Thyroid gland (tissue), 4 donors: ENCODE measurements around the gene FAM3D.

Experiments
- POLR2A ChIP-seq, 2 donors: fragments of 450-650 bp; IDR thresholded peaks; one replicate each; pipeline ENCODE4 v1.6.1; 2017; ENCODE audit warnings: antibody characterized with exemption in 2 of 2, mild to moderate bottlenecking in 2 of 2, moderate library complexity in 1 of 2
- TF ChIP-seq, protein P1 (sequence below), 6 experiments: fragments of 200-600 bp in 3 of 6; fragments of 450-650 bp in 3 of 6; sonication (generic) in 3 of 6; IDR thresholded peaks; one replicate each; pipeline ENCODE4 v1.5.1; 2016 to 2019; ENCODE audit warnings: antibody characterized with exemption in 6 of 6, mild to moderate bottlenecking in 2 of 6, inconsistent platforms in 1 of 6, moderate library complexity in 1 of 6

DNA sequence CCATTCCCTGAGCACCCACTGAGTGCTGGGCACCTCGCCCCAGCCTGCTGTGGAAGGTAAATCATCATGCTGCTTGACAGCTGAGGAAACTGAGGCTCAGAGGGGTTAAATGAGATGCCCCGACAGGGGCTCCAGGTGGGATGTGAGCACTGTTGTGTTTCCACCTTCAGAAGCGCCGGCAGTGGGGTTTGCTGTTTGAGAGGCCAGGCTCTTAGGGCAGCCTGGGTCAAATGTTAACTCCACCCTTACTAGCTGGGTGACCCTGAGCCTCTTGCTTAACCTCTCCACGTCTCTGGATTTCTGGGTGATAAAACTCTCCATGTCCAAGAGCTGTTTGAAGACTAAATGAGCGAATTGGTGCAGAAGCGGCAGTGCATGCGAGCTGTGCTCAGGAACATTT lies 43.1 kb downstream of the FAM3D start:
- TF ChIP-seq, protein P1, sequence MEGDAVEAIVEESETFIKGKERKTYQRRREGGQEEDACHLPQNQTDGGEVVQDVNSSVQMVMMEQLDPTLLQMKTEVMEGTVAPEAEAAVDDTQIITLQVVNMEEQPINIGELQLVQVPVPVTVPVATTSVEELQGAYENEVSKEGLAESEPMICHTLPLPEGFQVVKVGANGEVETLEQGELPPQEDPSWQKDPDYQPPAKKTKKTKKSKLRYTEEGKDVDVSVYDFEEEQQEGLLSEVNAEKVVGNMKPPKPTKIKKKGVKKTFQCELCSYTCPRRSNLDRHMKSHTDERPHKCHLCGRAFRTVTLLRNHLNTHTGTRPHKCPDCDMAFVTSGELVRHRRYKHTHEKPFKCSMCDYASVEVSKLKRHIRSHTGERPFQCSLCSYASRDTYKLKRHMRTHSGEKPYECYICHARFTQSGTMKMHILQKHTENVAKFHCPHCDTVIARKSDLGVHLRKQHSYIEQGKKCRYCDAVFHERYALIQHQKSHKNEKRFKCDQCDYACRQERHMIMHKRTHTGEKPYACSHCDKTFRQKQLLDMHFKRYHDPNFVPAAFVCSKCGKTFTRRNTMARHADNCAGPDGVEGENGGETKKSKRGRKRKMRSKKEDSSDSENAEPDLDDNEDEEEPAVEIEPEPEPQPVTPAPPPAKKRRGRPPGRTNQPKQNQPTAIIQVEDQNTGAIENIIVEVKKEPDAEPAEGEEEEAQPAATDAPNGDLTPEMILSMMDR (IDR thresholded peaks at IDR 0.05) = no peak
- TF ChIP-seq POLR2A (IDR thresholded peaks at IDR 0.05) = no peak
